ENCODE data around the gene NAMPT. TPM values are rescaled to one million over a fixed set of nuclear protein-coding genes. Genes with fewer than 3 reads are reported as not detected.

NAMPT gene
- total RNA-seq, 1 donor from 2014 or later, result 153 TPM

GRCh38 chr7:106248600-106248999 lies 36.2 kb downstream of the NAMPT start:
- peaks cover 3% of the 10 kb centered on the region for H3K4me1 Mint-ChIP-seq (ENCODE audit: unreplicated experiment)
- H3K27ac Mint-ChIP-seq (ENCODE audit: unreplicated experiment), result no peak overlapping the region
- H3K4me3 Mint-ChIP-seq (ENCODE audit: unreplicated experiment), result no peak overlapping the region

GRCh38 chr7:106247841-106248240 lies 36.9 kb downstream of the NAMPT start:
- Mint-ChIP-seq H3K4me3 (ENCODE audit: unreplicated experiment) (peak overlapping the region; percentile 65), H3K9me3 (ENCODE audit: unreplicated experiment) (peaks cover 18% of the 10 kb centered on the region), H3K27me3 (ENCODE audit: unreplicated experiment) (peaks cover 2% of the 10 kb centered on the region), H3K4me1 (ENCODE audit: unreplicated experiment) (peaks cover 7% of the 10 kb centered on the region), H3K36me3 (ENCODE audit: low read depth, unreplicated experiment) (peaks cover 39% of the 10 kb centered on the region), H3K27ac (ENCODE audit: unreplicated experiment) (no peak overlapping the region)
- no peak for TF ChIP-seq CTCF (IDR thresholded peaks at IDR 0.05; ENCODE audit: unreplicated experiment)
- no peak for DNase-seq (ENCODE audit: low spot score)

More at GRCh38 chr7:106248600-106248999, 36.2 kb downstream of the NAMPT start:
- no peak for DNase-seq (ENCODE audit: low spot score)
- Mint-ChIP-seq H3K36me3 (ENCODE audit: low read depth, unreplicated experiment) (peaks cover 43% of the 10 kb centered on the region), H3K9me3 (ENCODE audit: unreplicated experiment) (peaks cover 17% of the 10 kb centered on the region), H3K27me3 (ENCODE audit: unreplicated experiment) (peaks cover 2% of the 10 kb centered on the region)
- no peak for TF ChIP-seq CTCF (IDR thresholded peaks at IDR 0.05; ENCODE audit: unreplicated experiment)

- Mint-ChIP-seq H3K4me3 (ENCODE audit: unreplicated experiment) (peak overlapping the region; percentile 79), H3K36me3 (ENCODE audit: low read depth, unreplicated experiment) (peaks cover 40% of the 10 kb centered on the region), H3K9me3 (ENCODE audit: unreplicated experiment) (peaks cover 18% of the 10 kb centered on the region), H3K27me3 (ENCODE audit: unreplicated experiment) (peaks cover 2% of the 10 kb centered on the region), H3K4me1 (ENCODE audit: unreplicated experiment) (peaks cover 7% of the 10 kb centered on the region), H3K27ac (ENCODE audit: unreplicated experiment) (no peak overlapping the region)
- DNase-seq (ENCODE audit: low spot score), result no peak
- no peak for TF ChIP-seq CTCF (IDR thresholded peaks at IDR 0.05; ENCODE audit: unreplicated experiment)
These were observed 37.7 kb downstream of the NAMPT start for GRCh38 chr7:106246902-106247711.

GRCh38 chr7:106243893-106244292 lies 40.9 kb downstream of the NAMPT start:
- DNase-seq (ENCODE audit: low spot score), result no peak
- Mint-ChIP-seq H3K27ac (ENCODE audit: unreplicated experiment) (peak overlapping the region; percentile 25), H3K27me3 (ENCODE audit: unreplicated experiment) (peaks cover 2% of the 10 kb centered on the region), H3K36me3 (ENCODE audit: low read depth, unreplicated experiment) (peaks cover 33% of the 10 kb centered on the region), H3K4me3 (ENCODE audit: unreplicated experiment) (peak overlapping the region; percentile 43), H3K4me1 (ENCODE audit: unreplicated experiment) (peaks cover 7% of the 10 kb centered on the region), H3K9me3 (ENCODE audit: unreplicated experiment) (peaks cover 18% of the 10 kb centered on the region)
- TF ChIP-seq CTCF (IDR thresholded peaks at IDR 0.05; ENCODE audit: unreplicated experiment), result no peak

GRCh38 chr7:106239406-106239805 lies 45.4 kb downstream of the NAMPT start:
- H3K9me3 Mint-ChIP-seq (ENCODE audit: unreplicated experiment), result peaks cover 8% of the 10 kb centered on the region
- H3K27me3 Mint-ChIP-seq (ENCODE audit: unreplicated experiment), result peaks cover 2% of the 10 kb centered on the region
- H3K27ac Mint-ChIP-seq (ENCODE audit: unreplicated experiment), result no peak overlapping the region
- no peak for DNase-seq (ENCODE audit: low spot score)
- peaks cover 7% of the 10 kb centered on the region for H3K4me1 Mint-ChIP-seq (ENCODE audit: unreplicated experiment)
- H3K4me3 Mint-ChIP-seq (ENCODE audit: unreplicated experiment), result no peak overlapping the region
- no peak for TF ChIP-seq CTCF (IDR thresholded peaks at IDR 0.05; ENCODE audit: unreplicated experiment)
- H3K36me3 Mint-ChIP-seq (ENCODE audit: low read depth, unreplicated experiment), result peaks cover 13% of the 10 kb centered on the region
